GM13977 (cell line): ENCODE data around the gene GAMT.

Source experiments
- DNase-seq: peaks from one replicate; pipeline ENCODE4 v3.0.0; 2012; ENCODE audit warnings: low spot score
- in situ Hi-C: fragments of 300-500 bp; cut with MboI; formaldehyde crosslinking; loops from one replicate; pipeline ENCODE4 v1.12.0; 2022; ENCODE audit warnings: low sequenced_read_pairs, low pct_unique_long_range_greater_than_20kb, mixed read lengths, inconsistent platforms; ENCODE audit not compliant: unreplicated experiment
- TF ChIP-seq, protein P1 (sequence below): IDR thresholded peaks from 2 replicates; pipeline ENCODE4 v1.5.1; 2012; ENCODE audit warnings: mild to moderate bottlenecking, control low read depth; ENCODE audit not compliant: insufficient read depth; ENCODE audit errors: extremely low read depth, missing control alignments

Gene GAMT

GRCh38 chr19:1438933-1439354 is 37.6 kb upstream of the GAMT start:
- no peak for DNase-seq
- TF ChIP-seq, protein P1, sequence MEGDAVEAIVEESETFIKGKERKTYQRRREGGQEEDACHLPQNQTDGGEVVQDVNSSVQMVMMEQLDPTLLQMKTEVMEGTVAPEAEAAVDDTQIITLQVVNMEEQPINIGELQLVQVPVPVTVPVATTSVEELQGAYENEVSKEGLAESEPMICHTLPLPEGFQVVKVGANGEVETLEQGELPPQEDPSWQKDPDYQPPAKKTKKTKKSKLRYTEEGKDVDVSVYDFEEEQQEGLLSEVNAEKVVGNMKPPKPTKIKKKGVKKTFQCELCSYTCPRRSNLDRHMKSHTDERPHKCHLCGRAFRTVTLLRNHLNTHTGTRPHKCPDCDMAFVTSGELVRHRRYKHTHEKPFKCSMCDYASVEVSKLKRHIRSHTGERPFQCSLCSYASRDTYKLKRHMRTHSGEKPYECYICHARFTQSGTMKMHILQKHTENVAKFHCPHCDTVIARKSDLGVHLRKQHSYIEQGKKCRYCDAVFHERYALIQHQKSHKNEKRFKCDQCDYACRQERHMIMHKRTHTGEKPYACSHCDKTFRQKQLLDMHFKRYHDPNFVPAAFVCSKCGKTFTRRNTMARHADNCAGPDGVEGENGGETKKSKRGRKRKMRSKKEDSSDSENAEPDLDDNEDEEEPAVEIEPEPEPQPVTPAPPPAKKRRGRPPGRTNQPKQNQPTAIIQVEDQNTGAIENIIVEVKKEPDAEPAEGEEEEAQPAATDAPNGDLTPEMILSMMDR: no peak
- in situ Hi-C loops: no loop called here

- TF ChIP-seq, protein P1: peak; percentile 99
- peak; percentile 99 for DNase-seq
- in situ Hi-C loops: no loop called here
These were observed 36.9 kb upstream of the GAMT start, which contains the start of gene RPS15 for GRCh38 chr19:1438035-1438932. TSS of gene RPS15 (plus strand) at chr19:1438396. CDS start at chr19:1438426, 30 bp downstream.

DNA sequence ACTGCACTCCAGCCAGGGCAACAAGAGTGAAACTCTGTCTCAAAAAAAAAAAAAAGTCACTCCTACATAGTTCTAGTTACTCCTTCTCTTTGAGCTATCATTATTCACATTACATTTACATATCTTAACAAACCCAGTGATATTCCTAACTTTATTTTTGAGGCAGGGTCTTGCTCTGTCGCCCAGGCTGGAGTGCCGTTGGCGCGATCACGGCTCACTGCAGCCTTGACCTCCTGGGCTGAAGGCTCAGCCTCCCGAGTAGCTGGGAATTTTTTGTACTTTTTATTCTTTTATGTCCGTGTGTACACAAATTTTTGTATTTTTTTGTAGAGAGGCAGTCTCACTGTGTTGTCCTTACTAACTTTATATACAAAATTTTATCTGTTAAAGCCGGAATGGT is 36.3 kb upstream of the GAMT start:
- TF ChIP-seq, protein P1: no peak
- in situ Hi-C loops: no loop called here
- DNase-seq: no peak

- TF ChIP-seq, protein P1: no peak
- no peak for DNase-seq
- in situ Hi-C loops: no loop called here
These were observed 34.1 kb upstream of the GAMT start for GRCh38 chr19:1435378-1435989.

DNA sequence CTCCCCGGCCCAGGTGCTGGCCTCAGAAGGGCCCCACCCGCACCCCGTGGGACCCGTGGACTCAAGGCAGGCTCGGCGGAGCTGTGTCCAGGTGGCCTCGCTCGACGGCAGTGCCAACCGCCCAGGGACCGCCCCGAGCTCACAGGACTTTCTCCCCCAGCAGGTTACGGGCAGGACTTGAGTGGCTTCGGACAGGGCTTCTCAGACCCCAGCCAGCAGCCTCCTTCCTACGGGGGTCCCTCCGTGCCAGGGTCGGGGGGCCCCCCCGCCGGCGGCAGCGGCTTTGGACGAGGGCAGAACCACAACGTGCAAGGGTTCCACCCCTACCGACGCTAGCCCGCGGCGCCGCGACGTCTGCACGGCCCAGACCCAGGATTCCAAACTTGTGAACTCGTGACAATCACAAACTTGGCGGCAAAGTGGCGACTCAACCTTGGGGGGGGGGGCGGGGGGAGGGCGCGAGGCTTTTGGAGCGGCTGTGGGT is 33.3 kb upstream of the GAMT start:
- in situ Hi-C loops: no loop called here
- TF ChIP-seq, protein P1: no peak
- DNase-seq: no peak

DNA sequence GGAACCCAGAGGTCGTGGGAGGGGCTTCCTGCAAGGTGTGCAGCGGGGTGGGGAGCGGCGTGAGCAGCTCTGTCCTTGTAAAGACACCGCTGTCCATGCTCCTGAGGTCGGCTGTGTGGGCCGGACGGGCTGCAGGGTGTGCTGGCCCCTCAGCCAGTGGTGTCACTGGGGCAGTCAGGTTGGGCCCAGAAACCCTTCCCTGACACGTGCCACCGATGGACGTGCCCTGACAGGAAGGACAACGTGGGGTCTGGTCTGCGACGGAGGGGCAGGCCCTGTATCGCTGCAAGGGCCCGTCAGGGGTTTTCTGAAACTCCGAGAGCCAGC is 32.7 kb upstream of the GAMT start:
- TF ChIP-seq, protein P1: no peak
- in situ Hi-C loops: no loop called here
- no peak for DNase-seq
